ENCODE measurements around the gene CASQ1.

CASQ1 gene

DNA sequence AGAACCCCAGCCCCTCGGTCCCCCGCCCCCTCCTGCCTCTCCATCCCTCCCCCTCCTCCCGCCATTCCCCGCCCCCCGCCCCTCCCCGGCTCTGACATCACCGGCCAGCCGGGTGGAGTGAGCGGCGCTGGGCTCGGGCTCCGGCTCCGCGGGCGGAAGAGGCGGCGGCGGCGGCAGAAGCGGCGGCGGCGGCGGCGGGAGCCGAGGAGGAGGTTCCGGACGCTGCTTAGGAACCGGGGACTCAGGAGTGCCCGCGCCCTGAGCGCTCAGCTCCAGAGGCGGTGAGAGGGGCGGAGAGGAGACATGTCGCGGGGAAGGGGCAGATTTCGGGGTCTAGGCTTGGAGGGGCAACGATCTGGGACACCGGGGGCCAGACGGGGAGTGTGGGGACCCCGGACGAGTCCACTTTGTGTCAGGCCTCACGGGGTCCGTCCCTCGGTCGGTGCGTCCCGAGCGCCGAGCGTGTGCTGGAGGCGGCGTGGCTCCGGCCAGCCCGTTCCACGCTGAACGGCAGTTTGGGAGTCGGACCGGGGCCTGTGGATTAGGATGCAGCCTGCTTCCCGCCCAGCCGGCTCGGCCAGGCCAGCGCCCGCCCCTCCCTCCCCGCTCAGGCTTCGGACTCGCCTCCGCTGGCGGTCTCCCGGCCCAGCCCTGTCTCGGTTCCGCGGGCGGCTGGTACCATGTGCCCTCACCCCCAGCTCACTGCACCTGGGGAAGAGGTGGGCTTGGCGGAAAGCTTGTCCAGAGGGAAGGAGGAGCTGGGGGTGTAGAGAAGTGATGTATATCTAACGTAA, 15.1 kb downstream of the CASQ1 start, which contains the start of gene PEA15:
PEA15 (plus strand) TSS at position 143 of the 794 bp plus-strand sequence. CDS start 6,161 bp downstream, outside the sequence.
- peak; percentile 68 for DNase-seq (ENCODE audit: low read depth)

DNA sequence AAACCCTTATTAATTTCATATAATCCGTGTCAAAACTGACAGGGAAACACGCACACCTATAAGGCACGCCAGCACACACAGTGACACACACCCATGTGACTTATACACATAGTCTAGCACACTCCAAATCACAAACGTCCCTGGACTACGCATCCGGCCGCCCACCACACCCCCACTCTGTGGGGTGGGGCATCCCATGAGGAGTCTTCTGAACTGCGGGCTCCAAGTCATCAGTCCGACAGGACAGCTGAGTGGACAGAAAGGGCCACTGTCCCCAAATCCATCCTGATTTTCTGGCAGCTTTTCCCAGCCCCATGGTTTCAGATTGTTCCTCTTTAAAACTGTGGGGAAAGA, 15.6 kb downstream of the CASQ1 start:
- DNase-seq (ENCODE audit: low read depth), result peak; percentile 69

DNA sequence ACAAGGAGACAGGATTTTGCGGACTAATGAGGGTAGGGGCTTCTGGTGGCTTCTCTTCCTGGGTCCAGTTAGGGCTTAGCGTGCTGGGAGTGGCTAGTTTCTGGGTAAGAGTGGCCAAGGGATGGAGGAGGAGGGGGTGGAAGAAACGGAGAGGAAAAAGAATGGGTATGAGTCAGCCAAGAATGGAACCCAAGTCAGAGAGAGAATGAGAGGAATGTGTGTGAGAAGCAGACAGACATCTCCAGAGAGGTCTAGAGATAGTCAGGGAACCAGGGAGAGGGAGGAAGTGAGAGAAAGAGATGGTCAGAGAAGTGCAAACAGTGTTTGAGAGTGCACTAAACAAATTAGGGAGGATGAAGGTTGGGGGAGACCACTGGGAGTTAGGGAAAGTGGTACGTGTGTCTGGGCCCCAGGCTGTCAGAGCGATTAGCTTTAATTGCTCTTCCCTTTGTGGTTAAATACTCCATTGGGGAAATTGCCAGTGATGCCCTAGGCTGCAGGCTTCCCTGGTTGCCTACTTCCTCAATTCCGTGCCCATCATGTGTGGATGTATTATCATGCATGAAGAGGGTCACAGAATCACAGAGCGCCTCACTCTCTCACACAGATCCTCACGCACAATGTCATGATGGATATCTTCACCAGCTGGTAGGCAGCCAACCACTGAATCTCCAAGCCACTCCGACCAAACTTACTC, 16.2 kb downstream of the CASQ1 start:
- no peak for DNase-seq (ENCODE audit: low read depth)

DNA sequence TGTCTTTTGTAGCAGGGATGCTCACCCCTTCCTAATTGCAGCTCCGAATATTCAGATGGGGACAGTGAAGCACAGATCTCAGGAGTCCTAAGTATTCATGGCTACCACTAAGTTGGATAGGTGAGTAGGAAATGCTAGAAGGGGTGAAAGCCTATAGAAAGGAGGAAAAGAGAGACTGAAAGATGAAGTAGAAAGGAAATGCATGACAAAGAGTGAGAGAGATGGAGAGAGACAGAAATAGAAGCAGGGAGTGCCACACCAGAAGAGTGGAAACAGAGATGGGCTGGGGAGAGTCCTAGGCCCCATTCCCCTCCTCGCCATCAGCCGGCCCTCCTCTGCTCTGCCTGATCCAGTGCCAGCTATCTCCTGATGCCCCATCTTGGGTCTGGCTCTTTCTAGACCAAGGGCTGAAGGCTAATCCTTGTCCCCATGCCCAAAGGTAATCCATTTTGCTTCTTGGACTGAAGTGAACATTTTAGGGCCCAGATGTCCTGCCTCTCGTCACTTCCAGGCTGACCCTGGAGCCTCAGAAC, 16.8 kb downstream of the CASQ1 start:
- DNase-seq (ENCODE audit: low read depth), result no peak

DNA sequence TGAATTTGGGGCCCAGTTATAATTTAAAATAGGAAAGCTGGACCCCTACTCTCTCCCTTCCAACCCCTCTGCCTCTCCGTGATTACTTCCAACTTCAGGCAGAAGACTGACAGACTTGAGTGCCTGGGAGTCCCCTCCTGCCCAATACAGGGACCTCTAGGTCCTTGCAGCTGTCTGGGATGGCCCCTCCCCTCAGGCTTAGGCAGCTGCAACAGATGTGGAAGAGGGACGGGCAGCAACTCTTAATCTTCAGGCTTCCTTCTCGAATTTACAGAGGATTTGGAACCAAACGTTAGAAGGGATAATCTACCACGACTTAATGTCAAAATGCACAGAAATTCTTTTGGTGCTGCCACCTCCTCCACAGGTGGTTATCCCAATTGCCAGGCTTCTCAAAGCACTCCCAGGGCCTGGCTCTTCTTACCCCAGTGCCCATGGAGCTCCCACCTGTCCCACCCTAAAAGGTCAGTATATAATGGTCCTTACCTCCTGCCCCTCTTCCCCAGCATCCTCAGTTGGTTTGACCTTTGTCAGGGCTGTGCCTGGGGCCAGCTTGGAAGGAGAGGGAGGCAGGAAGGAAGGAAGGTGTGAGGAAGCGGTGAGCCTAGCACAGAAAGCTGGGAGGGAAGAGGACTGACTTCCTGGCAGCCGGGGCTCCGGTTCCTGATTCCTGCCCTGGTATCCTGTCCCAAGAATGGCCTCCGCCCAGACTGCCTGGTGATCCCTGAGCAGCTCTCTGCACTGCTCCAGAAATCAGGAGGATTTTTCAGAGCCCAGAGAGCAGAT, 17.6 kb downstream of the CASQ1 start:
- DNase-seq (ENCODE audit: low read depth), result no peak

DNA sequence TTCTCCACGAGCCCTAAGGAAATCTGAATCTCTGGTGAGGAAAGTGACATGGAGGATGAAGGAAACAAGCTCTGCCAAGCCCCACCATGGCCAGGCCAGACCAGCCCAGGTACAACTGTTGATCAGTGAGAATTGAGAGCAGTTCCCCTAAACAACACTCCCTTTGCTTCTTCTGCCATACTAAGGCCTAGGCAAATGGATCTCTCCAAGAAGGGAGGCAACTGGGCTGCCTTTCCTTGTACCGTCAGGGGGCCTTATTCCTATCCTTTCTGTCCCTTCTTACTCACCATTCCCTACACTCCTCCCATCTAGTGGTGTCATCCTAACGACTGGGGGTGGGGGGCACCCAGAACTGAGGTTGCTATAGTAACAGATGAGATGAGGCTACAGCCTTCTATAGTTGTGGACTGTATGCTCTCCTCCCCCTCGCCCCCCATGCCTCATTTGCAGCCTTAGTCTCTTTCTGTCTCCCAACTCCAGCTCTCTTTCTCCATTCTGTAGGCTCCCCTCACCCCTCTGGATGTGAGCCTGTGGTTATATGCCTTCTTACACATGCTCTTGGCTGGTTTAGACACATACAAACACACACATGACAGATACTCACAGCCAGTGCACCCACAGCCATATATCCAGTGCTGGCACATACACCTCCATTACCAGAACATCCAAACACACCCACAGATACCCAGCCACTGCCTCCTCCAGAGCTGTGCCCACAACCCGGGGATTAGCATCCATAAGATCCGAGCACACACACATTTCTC, 18.4 kb downstream of the CASQ1 start:
- no peak for DNase-seq (ENCODE audit: low read depth)

DNA sequence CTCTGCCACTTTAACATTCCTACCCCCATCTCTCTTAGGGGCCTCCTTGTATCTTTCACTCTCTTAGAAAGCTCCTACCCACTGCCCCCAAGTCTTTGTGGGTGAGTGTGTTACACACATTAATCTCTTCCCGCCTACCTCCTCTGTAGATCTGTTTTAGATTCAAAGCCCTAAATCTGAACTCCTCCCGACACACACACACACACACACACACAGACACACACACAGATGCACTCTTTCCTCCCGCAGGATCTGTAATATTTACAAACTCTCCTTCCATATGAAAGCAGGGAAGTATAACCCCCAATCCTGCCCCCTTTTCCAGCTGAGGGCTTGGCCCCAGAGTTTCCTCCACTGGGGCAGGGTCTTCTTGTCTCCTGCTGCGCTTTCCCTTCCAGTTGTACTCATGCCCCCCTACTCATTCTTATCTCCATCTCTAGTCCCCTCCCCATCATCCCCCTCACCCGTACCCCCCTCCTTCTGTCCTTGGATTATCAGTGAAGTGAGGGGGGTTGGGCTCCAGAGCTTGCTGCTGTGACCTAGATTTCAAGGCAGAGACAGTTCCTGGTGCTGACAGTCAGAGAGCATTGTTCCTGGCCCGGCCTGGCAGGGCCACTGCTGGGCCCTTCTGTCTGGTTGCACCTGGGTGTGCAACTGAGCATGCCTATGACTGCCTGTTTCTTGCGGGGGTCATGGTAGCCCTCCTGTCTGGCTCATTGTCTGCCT, 19.1 kb downstream of the CASQ1 start:
- no peak for DNase-seq (ENCODE audit: low read depth)

DNA sequence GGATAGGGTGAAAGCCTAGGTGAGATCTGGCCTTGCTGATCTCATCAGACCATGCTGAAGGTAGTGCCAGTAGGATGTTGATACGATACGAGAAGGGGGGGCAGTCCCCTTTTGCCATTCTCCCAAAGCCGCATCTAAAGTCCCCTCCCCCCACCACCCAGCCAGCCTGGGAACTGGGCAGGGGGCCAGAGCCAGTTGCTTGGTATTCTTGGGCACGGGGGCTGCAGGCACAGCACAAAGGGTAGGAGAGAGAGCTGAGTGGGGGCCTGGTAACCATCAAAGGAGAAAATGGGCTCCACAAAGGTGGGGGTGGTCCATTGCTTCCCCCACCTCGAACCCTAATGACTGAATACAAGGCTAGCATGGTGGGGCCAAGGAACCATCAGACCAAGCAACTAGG, 20.2 kb downstream of the CASQ1 start:
- no peak for DNase-seq (ENCODE audit: low read depth)

DNA sequence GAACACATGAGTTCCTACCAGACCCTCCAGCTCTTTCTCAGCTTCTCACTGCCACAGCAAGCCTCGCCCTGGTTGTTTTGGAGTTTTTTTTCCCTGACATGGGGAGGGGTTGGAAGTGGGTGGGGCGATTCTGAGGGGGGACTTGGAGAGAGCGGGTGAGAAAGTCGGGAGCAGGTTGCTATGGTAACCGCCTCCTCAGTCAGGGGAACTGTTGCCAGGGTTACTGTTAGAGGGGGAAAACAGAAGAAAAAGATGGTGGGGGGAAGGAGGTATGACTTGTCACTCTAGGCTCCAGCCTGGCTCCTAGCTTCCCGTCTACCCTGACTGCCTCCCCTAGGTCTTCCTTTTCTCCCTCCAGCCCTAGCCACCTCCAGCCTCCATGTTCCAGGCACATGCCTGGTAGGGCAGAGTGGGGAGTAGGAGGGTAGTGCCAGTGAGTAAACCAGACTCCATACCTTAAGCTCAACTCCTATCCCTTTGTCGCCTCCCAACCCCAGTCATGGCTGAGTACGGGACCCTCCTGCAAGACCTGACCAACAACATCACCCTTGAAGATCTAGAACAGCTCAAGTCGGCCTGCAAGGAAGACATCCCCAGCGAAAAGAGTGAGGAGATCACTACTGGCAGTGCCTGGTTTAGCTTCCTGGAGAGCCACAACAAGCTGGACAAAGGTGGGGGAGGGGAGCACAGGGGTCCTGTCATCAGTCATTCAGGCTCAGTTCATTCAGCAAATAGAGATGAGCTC, 20.8 kb downstream of the CASQ1 start:
- no peak for DNase-seq (ENCODE audit: low read depth)

DNA sequence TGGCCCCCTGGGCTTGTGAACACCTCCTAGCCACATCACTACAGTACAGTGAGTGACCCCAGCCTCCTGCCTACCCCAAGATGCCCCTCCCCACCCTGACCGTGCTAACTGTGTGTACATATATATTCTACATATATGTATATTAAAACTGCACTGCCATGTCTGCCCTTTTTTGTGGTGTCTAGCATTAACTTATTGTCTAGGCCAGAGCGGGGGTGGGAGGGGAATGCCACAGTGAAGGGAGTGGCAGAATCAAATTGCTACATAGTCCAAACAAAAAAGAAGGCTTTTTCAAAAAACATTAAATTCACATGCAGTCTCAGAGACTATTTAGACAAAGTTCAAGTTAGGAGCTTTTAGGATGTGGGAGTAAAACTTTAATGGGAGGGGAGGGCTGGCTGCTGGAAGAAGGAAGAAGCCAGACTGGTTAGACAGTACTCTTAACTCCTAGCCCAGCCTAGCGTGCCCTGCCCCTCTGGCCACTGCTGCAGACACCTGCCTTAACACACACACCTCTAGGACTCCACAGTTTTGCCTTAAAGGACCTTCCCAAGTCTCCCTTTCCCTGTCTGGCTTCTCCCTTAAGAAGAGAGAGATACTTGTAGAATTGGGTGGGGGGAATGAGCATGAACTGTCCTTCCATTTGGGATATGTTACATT, 24.2 kb downstream of the CASQ1 start:
- DNase-seq (ENCODE audit: low read depth), result no peak

DNA sequence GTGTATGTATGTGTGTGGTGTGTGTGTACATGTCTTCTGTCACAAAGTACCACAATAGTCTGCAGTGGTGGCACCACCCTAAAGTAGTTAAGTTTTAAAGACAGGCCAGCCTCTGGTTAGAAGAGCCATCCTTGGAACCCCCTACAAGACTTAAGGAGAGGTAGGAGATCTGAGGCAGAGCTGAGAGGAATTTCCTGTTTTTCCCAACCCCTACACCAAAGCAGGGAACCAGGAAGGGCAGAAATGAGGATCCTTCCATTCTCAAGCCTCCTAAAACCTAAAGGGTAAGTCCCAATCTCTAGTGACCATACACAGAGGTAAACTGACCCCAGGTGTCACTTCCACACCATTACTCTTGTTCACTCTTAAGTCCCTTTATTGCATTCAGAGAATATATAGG, 25.9 kb downstream of the CASQ1 start:
- no peak for DNase-seq (ENCODE audit: low read depth)

DNA sequence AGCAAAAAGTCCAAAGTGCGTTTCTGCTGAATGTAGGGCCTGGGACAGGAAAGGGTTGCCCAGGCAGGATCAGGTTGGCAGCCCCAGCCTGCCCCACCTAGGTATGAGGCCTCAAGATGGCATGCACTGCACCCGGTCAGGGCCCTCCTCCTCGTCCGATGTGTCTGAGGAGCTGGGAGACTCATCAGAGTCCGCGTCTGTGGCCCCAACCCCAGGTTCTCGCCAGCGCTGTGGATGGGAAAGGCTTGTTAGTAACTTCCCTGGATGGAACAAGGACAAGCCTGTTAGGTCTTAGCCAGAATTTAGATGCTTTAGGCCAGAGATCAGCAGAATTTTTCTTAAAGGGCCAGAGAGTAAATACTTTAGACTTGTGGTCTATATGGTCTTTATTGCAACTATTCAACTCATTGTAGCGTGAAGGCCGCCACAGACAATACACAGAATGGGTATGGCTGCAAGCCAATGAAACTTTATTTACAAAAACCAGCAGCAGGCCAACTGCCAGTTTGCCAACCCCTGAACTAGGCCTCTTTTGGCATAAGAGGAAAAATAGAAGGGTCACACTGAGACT, 27.2 kb downstream of the CASQ1 start:
- DNase-seq (ENCODE audit: low read depth), result no peak

DNA sequence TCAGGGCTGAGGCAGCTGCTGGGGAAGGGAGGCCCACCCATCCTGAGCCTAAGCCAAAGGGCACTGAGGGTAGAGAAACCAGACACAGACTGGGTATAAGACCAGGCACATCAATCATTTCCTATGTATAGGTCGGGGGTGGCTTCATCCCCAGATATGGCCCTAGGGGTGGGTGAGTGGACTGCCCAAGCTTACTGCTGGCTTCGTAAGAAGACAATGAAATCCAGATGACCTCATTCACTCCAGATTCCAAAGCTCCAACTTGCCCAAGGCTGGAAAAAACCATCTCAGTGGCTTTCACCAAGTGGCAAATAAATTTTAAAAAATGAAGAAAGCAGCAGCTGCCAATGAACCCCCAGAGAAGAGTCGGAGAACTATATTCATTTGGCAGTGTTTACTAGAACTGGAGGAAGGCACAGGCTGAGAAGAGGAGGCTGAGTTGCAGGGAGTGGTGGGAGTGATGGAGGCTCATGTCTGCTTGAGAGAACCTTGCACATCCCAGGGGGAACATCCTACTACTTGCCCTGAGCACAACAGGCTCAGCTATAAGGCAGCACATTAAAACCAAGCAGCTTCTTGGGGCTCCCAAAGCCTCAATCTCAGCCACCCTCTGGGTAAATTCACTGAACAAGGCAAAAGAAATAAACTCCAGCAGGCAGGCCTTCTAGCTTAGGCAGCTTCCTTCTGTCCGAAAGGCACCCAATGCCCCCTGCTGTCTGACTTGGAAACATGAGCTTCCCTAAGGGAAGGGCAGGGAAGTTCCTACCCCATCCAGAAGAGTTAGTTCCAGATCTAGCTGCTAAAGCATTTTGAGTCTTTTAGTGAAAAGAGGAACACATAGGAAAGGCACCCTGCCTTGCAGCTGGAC, 28.9 kb downstream of the CASQ1 start:
- no peak for DNase-seq (ENCODE audit: low read depth)

DNA sequence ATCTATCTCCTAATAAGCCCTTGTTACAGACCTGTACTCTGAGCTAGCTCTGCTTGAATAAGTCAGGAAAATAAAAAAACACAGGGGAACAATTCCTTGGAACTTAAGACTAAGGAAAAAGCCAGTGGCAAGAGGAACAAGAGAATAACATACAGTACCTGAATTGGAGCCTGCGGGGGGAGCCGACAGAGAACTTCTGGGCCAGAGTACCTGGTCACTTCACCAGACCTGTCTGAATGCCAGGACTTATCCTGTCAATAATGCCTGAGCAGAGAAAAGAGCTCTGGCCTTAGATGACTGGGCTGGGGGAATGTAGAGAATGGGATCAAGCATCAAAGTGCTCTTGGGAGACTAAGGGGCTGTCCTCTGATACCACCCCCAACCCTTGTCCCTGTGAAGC, 29.9 kb downstream of the CASQ1 start:
- no peak for DNase-seq (ENCODE audit: low read depth)

DNA sequence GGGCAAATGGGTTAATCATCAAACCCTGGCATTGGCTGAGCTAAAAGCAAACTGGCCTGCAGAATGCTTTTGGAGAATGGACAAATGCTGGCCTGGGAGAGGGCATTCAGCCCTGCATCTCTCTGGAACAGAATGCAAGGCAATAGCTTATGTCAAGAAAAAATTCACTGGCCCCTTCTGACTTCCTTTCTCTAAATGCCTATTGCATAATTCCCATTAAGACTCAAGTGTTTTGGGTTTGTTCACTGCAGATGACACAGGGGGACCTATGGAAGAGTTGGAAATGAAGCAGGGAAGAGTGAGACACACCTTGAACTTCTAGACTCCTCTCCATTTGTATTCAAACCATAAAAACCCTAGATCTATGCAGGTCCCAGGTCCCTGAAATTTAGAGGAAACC, 30.7 kb downstream of the CASQ1 start:
- DNase-seq (ENCODE audit: low read depth), result no peak

DNA sequence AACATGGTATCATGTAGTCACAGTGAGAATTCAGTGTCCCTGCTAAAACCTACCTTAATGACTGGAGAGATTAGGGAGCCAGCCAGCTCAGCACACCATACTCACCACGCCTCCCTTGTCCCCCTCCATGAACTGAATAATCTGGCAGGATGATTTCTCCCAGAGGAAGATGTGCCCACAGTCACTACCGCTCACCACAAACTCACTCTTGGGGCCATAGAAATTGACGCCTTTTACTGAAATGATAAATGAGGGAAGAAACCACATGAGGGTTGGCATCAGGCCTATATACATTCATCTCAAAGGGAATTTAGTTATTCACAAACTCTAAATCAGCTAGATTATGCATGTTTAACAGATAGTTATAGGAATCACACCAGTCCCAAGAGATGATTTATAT, 32.2 kb downstream of the CASQ1 start:
- DNase-seq (ENCODE audit: low read depth), result no peak

DNA sequence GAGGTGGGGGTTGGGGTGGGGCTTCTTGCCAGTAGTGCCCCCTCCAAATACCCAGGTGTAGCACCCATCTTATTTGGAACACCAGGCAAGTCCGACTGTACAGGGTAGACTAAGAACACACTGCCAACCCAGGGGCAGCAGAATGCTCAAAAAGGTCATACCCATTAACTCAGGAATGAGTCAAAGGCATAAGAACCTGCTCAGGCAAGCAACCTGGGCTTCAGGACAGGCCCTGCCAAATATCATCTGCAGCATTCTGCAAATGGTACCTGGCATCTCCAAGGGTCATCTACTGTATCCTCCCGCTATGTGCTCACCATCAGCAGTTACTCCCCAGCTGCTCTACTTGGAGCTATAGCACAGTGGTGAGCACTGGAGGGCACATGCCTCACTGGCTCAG, 34.2 kb downstream of the CASQ1 start:
- DNase-seq (ENCODE audit: low read depth), result no peak

DNA sequence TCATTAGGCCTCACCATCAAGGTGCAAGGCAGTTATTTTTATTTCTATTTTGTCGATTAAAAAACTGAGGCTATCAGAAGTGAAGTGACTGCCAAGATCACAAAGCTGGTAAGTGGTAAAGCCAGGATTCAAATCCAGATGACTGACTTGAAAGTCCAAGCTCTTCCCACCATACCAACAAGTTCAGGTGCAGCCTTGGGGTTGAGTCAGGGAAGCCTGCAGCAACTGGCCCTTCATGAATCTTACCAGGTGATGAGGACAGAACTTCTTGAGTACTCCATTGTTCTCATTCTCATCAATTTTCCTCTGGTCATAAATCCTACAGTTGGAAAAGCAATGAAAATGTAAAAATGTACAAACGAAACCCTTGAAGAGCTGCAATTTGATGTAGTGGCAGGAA, 35.0 kb downstream of the CASQ1 start:
- DNase-seq (ENCODE audit: low read depth), result no peak

DNA sequence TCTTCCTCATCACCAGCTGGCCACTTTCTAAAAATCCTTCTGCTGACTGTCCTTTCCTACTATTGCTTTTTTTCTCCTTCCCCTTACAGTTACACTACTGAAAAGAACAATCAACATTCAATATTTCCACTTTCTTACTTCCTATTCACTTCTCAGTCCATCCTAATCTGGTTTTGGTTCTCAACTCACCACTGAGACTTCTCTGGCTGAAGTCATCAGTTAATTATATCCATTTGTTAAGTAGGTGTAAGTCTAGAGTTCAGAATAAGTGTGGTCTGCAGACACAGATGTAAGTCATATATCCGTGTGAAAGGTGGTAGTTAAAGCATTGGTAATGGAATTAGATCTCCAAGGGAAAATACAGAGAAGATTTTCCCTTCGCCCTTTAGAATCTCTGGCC, 36.2 kb downstream of the CASQ1 start:
- DNase-seq (ENCODE audit: low read depth), result no peak

All from stimulated activated CD4-positive, alpha-beta T cell treated with anti-CD3 and anti-CD28 coated beads, Interleukin-2, amount 100 ng/mL, for 4 hours (primary cell).